Stimulated activated CD8-positive, alpha-beta memory T cell treated with anti-CD3 and anti-CD28 coated beads, Interleukin-12 subunit alpha, Interleukin-12 subunit beta, amount 100 ng/mL, for 24 hours (primary cell): Measurements from ENCODE around the gene TM4SF4.
"Not testable (repeated sequence)": the region's sequence is repeated elsewhere in the genome, so short reads cannot be mapped to it uniquely, and the experiment has no call there.

Experiments used
- DNase-seq: peaks from one replicate; pipeline ENCODE4 v3.0.0-alpha.2; 2020; ENCODE audit errors: extremely low read depth

Gene TM4SF4, protein sequence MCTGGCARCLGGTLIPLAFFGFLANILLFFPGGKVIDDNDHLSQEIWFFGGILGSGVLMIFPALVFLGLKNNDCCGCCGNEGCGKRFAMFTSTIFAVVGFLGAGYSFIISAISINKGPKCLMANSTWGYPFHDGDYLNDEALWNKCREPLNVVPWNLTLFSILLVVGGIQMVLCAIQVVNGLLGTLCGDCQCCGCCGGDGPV

DNA sequence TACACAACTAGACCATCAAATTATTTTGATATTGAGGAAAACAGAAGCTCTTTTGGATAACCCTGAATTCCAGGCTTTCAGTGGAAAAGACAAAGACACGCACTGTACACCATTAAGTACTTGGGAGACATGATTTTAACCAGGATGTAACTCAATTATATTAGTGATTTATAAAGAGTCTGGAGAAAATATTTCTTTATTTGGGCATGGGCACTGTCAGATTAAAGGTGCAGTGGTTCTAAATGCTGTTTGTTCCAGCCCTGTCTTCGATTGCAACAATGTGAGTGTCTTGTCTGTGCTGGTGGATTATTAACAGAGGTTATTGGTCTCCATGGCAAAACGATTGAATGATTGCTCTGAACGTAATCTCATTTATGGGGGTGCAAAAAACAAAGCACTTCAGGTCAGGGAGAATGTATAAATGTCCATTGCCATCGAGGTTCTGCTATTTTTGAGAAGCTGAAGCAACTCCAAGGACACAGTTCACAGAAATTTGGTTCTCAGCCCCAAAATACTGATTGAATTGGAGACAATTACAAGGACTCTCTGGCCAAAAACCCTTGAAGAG, at the start of gene TM4SF4:
Gene TM4SF4, plus strand, starts transcription at position 448 of the 568 bp plus-strand sequence. CDS start 181 bp downstream, outside the sequence.
- DNase-seq, result no peak

DNA sequence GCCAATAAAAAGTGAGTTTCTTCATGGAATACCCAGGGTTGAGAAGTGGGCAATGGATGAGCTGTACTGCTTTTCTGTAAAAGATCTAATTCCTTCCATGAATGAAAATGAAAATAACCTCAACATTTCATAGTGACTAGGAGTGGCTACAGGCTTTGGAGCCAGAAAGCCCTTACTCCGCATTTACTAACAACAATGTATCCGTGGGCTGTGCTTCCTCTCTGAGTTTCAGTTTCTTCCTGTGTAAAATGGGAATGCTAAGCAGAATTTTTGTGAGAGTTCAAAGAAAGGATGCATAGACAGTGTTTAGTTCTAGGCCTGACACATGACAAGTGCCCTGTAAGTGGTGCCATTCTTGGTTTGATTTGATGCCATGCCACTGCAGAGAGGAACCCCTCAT, 49.6 kb upstream of the TM4SF4 start:
- DNase-seq, result no peak

DNA sequence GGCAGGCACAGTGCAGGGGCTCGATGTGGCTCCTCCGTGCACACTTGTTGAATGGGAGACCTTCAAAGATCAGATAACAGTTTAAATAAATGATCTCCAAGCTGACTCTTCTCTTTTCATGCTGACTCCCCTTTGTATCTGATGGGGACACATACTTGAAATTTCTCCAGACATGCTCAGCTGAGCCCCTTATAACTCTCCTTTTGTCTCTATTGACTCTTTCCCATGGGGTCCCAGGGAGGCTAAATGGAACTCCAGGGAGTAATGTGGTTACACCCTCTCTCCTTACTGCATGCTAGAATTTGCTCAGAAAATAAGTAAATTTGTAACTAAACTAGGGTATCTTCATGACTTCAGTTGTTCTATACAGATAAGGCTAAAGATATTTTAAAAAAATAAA, 48.2 kb upstream of the TM4SF4 start:
- no peak for DNase-seq

DNA sequence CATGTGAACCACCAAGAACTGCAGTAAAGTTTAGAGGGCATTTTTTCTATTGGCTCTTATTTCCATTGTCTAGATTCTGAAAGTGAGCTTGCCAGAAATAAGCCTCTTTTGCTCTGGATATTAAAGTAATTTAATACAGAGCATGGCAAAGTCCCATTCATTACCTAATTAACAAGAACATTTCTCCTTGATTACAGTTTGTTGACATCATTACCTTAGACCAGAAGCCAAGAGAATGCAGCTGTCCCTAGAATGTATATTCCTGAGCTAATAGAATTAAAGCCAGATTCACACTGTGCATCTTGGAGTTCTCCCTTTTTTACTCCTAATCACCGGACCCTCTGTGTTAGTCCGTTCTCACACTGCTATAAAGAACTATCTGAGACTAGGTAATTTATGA, 46.4 kb upstream of the TM4SF4 start:
- no peak for DNase-seq

DNA sequence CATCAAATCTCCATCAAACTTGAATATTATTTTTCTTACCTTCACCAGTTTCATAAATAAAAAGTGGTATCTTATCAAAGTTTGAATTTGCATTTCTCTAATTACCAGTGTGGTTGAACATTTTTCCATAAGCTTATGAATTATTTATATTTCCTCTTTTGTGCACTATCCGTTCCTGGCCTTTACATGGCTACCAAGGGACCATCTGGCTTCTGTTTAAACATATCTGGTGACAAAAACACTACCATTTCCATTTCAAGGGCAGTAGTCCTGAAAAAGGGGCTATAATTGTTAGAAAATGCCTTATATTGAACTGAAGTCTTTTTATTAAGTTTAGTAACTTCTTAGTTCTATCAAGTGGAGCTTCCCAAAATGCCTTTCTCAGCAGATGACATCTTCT, 44.3 kb upstream of the TM4SF4 start:
- no peak for DNase-seq

DNA sequence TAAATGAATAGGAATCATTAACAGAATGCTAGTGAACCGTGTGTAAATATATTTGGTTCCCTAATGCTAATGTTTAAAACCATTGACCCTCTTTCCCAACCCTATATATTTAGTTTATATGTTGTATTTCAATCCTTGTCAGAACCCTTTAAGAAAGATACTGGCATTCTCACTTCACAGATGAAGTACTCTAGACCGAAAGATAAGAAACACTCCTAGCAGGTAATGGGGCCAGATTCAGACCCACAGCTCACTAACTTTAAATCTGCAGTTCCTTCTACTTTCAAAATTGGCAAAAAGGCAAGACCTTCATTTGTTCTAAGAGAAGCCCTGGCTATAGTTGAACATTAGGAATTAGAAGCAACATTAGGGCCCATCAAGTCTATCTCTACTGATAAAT, 42.3 kb upstream of the TM4SF4 start:
- no peak for DNase-seq

DNA sequence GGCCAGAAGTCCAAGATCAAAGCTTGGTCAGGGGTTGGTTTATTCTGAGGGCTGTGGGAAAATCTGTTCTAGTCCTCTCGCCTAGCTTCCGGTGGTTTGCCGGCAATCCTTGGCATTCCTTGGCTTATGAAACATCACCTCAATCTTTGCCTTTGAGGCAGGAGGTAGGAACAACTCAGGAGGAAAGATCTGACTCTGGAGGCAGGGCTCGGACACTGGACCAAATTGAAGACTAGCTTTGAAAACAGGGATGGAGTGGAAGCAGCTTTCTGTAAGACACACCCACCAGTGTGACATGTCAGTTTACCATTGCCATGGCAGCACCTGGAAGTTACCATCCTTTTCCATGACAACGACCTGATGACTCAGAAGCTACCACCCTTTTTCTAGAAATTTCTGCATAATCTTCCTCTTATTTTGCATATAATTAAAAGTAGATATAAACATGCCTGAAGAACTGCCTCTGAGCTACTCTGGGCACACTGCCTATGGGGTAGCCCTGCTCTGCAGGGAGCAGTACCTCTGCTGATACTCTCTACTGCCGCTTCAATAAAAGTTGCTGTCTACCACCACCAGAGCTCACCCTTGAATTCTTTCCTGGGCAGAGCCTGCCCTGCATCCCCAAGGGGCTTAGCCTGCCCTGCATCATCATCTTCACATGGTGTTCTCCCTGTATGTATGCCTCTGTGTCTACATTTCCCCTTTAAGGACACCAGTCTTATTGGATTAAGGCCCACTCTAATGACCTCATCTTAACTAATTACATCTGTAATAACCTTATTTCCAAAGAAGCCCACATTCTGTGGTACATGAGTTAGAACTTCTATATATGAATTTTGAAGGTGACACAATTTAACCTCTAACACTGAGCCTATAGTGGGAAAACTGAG, 38.3 kb upstream of the TM4SF4 start:
- DNase-seq, result no peak

DNA sequence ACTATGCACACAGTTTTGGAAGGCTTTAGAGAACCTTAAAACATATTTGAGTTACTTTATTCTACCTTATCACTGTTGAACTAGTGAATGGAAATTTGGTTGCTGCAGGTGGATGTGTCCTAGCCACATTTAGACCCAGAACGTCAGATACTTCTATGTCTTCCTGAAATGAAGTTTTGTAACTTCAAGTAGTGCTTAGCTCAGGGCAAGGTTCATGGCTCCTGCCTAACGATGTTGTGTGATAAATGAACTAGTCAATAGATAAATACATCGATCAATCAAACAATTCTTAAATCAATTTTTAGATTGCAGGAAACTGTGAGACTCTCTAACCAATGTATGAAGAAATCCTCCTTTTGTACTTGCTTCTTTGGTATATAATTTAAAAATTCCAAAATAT, 37.2 kb upstream of the TM4SF4 start:
- no peak for DNase-seq

DNA sequence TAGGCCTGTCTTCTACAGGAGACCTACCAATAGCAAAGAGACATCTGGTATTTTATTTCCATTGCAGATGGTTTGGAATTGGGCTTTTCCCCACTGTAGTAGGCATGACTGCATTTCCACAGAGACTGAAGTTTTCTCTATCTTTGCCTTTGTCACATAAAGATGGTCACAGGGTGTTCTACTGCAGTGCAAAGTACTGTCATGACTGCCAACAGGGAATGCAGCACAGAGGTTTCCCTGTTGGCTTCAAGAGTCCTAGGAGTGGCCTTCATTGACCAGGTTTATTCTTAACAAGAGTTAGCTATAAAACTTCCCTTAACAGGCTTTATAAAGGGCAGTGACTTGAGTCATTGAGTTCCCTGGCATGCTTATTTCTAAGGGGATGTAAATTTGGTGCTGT, 36.8 kb upstream of the TM4SF4 start:
- DNase-seq, result no peak

DNA sequence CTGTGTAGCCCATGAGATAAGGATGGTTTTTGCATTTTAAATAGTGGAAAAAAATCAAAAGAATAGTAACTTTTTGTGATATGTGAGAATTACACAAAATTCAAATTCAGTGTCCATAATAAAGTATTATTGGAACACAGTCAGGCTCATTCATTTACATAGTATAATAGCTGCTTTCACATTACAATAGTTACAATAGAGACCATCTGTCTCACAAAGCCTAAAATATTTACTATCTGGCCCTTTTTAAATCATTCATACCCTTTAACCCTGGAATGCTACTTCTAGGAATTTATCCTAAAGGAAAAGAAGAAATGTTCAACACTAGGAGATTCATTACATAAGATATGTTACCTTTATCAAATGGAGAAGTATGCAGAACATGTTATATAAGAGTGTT, 35.5 kb upstream of the TM4SF4 start:
- no peak for DNase-seq

DNA sequence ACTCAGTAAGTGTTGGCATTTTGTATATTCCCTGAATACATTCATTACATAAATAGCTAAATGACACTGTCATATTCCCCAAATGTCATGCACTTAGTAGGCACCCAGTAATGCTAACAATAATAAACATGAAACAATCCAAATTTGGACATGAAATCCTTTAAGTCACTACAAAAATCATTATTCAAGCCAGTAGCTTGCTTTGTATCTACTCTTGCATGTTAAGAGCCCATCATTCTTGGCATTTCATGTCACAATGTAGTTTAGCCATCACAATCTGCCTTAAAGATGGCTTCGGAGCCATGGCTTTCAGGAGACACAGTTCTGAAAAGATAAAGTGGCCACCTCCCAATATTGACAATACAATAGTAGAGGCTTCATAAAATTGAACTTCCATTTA, 32.9 kb upstream of the TM4SF4 start:
- no peak for DNase-seq

DNA sequence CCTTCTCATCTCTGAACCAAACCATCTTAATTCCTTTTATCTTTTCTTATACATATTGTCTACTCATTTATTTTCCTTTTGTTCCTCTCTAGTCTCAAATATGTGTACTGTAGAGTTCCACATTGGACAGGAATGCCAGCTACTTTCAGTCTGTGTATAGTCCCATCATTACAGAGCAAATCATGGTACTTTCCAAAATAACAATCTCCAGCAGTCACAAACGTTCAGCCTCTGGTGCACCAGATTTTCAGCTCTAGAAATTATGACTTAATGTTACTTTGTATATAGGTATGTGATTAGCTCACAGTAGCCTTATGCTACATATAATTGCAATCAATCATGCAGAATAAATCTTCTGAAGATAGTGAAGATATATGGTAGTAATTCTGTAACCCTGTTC, 32.5 kb upstream of the TM4SF4 start:
- no peak for DNase-seq

DNA sequence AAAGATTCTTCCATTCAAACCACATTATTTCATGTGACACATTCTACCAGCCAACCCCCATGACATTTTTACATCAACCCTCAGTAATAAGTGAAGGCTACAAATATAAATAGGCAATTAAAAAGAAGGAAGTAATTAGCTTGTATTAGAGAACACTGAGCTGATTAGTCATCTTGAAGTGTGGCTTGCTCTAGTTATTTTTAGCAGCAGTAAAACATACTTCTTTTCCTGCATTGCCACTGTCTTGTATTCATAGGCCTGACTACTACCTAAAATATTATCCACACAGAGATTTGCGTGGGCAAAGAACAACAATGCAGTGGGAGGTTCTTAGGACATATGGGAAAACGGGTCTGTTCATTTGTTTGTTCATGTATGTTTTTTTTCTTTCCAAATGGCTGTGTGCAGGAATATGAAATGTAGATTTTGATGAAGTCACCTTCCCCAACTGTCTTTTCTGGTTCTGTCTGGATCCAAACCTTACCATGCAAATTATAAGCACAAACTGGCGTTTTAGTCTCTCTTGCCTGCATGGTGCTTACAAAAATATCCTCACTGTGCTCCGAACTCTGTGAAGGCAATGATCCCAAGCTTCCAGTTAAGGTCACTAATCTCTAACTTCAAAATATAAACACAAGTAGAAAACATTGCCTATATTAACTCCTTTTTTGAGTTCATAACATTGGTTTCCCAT, 31.5 kb upstream of the TM4SF4 start:
- no peak for DNase-seq

DNA sequence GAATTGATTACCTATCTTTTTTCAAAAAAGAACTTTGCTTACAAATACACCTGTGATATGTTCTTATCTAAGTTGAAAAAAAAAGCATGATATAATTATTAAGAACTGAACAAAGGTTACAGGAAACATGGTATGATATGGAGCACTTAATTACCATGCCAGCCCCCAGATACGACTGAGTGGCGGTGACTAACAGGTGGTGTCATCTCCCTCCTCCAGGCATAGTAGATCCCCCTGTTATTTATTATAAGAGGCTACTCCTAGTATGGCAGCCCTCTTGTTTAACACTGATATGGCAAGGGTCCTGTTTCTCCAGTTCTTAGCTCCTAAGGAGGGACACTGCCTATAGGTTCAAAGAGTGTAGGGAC, 31.0 kb upstream of the TM4SF4 start:
- DNase-seq, result no peak

DNA sequence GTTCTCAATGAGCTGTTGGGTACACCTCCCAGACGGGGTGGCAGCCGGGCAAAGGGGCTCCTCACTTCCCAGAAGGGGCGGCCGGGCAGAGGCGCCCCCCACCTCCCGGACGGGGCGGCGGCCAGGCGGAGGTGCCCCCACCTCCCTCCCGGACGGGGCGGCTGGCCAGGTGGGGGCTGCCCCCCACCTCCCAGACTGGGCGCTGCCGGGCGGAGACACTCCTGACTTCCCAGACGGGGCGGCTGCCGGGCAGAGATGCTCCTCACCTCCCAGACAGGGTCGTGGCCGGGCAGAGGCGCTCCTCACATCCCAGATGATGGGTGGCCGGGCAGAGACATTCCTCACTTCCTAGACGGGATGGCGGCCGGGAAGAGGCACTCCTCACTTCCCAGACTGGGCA, 29.6 kb upstream of the TM4SF4 start:
- not testable (repeated sequence) for DNase-seq

DNA sequence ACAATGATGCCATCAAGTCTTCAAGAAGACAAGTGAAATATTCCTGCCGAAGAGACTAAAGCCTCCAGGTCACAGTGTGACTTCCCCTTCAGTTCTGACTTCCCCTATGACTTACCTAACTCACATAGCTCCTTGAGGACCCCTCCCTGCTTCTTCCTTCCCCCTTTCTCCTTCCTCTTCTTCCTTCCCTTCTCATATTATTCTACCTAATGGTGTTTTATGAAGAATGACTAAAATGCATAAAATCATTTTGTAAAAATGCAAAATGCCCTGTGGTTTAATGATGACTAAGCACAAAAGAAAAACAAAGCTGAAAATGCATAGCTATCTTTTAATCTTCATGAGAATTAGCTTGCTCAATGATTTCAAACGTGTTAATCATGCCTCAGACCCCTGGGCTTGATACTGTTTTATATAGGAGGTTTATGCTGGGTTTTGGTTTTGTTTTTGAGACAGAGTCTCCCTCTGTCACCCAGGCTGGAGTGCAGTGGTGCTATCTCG, 26.1 kb upstream of the TM4SF4 start:
- DNase-seq, result no peak

DNA sequence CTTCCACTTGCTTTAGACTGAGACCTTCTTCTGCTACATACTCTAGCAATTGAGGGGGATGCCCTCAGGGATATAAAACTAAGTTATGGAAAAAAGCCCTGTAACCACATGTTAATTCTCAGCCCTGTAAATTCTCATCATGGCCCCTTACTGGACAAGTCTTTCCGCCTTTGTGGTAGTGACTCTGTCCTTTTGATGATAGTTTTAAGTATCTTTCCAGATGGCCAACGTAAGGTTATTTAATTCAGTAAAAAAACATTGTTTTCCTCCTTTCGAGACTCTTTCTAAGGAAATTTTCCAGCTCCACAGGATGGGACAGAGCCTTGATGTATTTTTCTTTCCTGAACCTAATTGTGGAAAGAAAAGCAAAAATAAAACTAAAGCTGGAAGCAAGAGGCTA, 25.3 kb upstream of the TM4SF4 start:
- DNase-seq, result no peak

DNA sequence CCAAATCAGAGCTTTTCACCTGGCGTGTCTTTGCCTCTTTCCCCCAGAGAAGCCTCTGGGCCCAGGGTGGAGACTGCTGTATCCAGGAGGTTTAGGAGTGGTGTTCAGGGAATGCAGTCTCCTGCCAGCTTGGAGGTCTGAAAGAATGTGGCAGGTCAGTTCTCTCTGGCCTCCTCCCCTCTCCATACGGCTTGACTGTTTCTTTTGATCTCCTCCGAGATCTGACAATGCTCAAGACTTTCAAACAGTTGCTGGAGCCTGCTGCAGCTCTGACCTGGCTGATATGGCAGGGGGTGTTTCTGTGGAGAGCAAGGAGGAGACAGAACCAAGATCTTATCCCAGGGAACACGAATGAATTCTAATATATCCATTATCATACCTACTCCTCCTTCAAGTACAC, 24.7 kb upstream of the TM4SF4 start:
- no peak for DNase-seq

DNA sequence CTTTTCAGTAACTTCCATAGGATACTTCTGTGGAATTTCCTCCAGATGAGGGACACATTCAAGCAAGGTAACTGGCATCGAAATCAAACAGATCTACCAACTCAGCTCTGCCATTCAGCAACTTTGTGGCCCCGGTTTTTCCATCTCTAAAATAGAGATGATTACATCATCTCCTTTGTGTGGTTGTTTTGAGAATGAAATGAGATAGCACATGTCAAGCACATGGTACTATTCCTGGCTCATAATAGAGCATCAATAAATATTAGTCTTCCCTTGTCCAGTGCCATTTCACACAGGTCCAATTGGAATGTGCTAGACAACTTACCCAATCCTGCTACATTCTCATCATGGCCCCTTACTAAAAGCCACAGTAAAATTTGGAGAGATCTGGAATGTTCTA, 24.2 kb upstream of the TM4SF4 start:
- DNase-seq, result no peak

DNA sequence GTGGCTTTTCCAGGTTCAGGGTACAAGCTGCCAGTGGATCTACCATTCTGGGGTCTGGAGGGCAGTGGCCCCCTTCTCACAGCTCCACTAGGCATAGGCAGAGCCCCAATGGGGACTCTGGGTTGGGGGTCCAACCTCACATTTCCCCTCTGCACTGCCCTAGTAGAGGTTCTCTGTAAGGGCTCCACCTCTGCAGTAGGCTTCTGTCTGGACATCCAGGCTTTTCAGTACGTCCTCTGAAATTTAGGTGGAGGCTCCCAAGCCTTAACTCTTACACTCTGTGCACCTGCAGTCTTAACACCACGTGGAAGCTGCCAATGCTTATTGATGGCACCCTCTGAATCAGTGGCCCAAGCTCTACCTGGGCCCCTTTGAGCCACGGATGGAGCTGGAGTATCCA, 22.5 kb upstream of the TM4SF4 start:
- DNase-seq, result no peak

DNA sequence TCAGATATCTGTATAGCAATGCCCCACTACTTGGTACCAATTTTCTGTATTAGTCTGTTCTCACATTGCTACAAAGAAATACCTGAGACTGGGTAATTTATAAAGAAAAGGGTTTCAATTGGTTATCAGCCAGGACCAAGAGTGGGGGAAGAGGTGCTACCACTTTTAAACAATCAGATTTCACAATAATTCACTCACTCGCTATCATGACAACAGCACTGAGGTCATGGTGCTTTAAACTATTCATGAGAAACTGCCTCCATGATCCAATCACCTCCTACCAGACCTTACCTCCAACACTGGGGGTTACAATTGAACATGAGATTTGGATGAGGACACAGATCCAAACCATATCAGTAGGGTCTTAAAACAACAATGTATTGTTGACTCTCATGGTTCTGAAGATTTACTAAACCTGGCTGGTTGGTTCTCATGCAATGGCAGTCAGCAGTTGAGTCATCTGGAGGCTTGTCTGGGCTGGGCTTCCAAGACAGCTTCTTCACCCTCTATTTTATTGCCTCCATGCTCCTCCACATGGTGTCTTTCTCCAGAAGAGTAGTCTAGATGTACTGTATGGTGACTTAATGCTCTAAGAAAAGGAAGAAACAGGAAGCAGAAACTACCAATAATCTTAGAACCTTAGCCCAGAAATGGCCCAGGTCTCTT, 21.2 kb upstream of the TM4SF4 start:
- DNase-seq, result no peak

DNA sequence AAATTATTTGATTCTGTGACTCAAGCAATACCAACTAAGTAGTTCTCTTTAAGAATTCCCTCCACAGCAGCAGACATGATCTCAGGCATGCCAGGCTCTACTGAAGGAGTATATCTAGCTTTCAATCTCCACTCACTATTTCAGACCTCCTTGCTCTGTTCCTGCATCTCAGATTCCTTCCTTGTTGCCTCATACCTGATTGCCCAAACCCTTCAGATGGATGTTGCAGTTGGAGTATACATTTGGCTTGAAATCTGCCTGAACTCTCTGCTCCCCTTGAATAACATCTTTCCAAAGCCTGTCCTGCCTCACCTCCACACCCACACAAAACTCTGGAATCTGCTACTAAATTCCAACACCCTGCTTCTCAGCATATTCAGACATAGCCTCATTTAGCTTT, 19.8 kb upstream of the TM4SF4 start:
- DNase-seq, result no peak
